ENCODE measurements around the gene ZNF644. TPM values are rescaled to one million over a fixed set of nuclear protein-coding genes. Genes with fewer than 3 reads are reported as not detected.
A peak's percentile ranks its signal among the peaks of the same experiment; 100 is the strongest.

Gene ZNF644
- total RNA-seq, 1 experiment from 2014 or later: 71.4 TPM

DNA sequence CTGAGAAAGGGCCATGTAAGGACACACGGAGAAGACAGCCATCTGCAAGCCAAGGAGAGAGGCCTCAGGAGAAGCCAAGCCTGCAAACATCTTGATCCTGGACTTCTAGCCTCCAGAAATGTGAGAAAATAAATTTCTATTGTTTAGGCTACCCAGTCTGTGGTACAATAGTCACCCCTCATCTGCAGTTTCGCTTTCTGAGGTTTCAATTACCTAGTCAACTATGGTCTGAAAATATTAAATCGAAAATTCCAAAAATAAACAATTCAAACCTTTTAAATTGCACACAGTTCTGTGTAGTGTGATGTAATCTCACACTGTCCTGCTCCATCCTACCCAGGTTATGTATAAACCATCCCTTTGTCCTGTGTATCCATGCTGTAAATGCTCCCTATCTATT, 52.6 kb downstream of the ZNF644 start:
- H3K36me3 Mint-ChIP-seq: peaks cover 12% of the 10 kb centered on the region
- ATAC-seq (no peak), DNase-seq (ENCODE audit: low spot score) (no peak)
- no peaks in the 10 kb centered on the region for H3K9me3 Mint-ChIP-seq
- POLR2A ChIA-PET: no interaction called here
- H3K4me3 Mint-ChIP-seq: no peak overlapping the region
- CTCF ChIA-PET: no interaction called here
- no peaks in the 10 kb centered on the region for H3K27me3 Mint-ChIP-seq (ENCODE audit: low read depth)
- TF ChIP-seq ESRRA (CRISPR knock-in tag; IDR thresholded peaks at IDR 0.05; ENCODE audit: borderline replicate concordance) (no peak), MYBL2 (CRISPR knock-in tag; IDR thresholded peaks at IDR 0.05) (no peak), CREM (CRISPR knock-in tag; IDR thresholded peaks at IDR 0.05) (no peak), RELA (CRISPR knock-in tag; IDR thresholded peaks at IDR 0.05; ENCODE audit: borderline replicate concordance) (no peak), ETV6 (CRISPR knock-in tag; IDR thresholded peaks at IDR 0.05) (no peak), ATF1 (CRISPR knock-in tag; IDR thresholded peaks at IDR 0.05) (no peak), TCF7 (CRISPR knock-in tag; IDR thresholded peaks at IDR 0.05; ENCODE audit: low read depth) (no peak), ZNF121 (CRISPR knock-in tag; IDR thresholded peaks at IDR 0.05) (no peak), ZNF423 (CRISPR knock-in tag; IDR thresholded peaks at IDR 0.05) (no peak), SMAD3 (CRISPR knock-in tag; IDR thresholded peaks at IDR 0.05; ENCODE audit: borderline replicate concordance) (no peak), ZNF138 (CRISPR knock-in tag; conservative IDR thresholded peaks at IDR 0.05) (no peak)
- TF ChIP-seq, protein P1, sequence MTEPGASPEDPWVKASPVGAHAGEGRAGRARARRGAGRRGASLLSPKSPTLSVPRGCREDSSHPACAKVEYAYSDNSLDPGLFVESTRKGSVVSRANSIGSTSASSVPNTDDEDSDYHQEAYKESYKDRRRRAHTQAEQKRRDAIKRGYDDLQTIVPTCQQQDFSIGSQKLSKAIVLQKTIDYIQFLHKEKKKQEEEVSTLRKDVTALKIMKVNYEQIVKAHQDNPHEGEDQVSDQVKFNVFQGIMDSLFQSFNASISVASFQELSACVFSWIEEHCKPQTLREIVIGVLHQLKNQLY (CRISPR knock-in tag; IDR thresholded peaks at IDR 0.05): no peak
- TF ChIP-seq, protein P2, sequence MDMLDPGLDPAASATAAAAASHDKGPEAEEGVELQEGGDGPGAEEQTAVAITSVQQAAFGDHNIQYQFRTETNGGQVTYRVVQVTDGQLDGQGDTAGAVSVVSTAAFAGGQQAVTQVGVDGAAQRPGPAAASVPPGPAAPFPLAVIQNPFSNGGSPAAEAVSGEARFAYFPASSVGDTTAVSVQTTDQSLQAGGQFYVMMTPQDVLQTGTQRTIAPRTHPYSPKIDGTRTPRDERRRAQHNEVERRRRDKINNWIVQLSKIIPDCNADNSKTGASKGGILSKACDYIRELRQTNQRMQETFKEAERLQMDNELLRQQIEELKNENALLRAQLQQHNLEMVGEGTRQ (CRISPR knock-in tag; IDR thresholded peaks at IDR 0.05): no peak
- TF ChIP-seq, protein P3, sequence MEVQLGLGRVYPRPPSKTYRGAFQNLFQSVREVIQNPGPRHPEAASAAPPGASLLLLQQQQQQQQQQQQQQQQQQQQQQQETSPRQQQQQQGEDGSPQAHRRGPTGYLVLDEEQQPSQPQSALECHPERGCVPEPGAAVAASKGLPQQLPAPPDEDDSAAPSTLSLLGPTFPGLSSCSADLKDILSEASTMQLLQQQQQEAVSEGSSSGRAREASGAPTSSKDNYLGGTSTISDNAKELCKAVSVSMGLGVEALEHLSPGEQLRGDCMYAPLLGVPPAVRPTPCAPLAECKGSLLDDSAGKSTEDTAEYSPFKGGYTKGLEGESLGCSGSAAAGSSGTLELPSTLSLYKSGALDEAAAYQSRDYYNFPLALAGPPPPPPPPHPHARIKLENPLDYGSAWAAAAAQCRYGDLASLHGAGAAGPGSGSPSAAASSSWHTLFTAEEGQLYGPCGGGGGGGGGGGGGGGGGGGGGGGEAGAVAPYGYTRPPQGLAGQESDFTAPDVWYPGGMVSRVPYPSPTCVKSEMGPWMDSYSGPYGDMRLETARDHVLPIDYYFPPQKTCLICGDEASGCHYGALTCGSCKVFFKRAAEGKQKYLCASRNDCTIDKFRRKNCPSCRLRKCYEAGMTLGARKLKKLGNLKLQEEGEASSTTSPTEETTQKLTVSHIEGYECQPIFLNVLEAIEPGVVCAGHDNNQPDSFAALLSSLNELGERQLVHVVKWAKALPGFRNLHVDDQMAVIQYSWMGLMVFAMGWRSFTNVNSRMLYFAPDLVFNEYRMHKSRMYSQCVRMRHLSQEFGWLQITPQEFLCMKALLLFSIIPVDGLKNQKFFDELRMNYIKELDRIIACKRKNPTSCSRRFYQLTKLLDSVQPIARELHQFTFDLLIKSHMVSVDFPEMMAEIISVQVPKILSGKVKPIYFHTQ (CRISPR knock-in tag; IDR thresholded peaks at IDR 0.05): no peak
- H3K4me1 Mint-ChIP-seq: peaks cover 36% of the 10 kb centered on the region
- 0 out of 2 replicates have a peak overlapping the region, but pooled peaks have one; percentile 54 for H3K27ac Mint-ChIP-seq

DNA sequence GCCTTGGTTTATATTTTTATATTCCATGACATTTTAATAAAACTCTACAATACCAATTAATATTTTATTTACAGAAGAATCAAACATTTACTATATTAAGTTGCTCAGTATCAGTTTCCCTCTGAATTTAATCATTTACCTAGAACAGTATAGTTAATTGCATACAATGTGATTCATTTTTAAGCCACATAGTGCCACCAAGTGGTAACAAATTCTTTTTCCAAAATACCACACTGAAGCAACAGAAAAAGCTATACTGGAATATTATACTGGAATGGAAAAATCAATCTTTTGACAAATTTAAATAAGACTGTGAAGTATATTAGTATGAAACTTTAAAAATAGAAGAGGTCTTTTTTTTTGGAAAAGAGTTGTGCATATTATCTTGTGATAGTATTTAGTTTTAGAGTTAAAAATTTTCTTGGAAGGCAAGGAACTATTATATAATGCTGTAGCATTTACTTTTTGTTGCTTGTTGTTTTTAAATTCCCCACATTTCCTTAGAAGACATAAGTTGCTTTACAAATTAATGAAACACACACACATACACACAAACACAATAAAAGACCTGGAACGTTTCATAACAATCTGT, 57.3 kb downstream of the ZNF644 start:
- H3K27ac Mint-ChIP-seq: no peak overlapping the region
- H3K27me3 Mint-ChIP-seq (ENCODE audit: low read depth): no peaks in the 10 kb centered on the region
- POLR2A ChIA-PET: interaction anchor here (0.6 kb wide), 1 partner anchor 37 kb away, joined by 3 read pairs; no protein-coding TSS in a partner anchor
- ATAC-seq (peak; percentile 53), DNase-seq (ENCODE audit: low spot score) (no peak)
- H3K9me3 Mint-ChIP-seq: no peaks in the 10 kb centered on the region
- no peak overlapping the region for H3K4me3 Mint-ChIP-seq
- CTCF ChIA-PET: interaction anchor here (0.6 to 2.7 kb wide), 13 partner anchors 9 to 248 kb away, joined by 3 to 23 read pairs (median 4); no protein-coding TSS in a partner anchor
- H3K36me3 Mint-ChIP-seq: no peaks in the 10 kb centered on the region
- H3K4me1 Mint-ChIP-seq: peaks cover 13% of the 10 kb centered on the region
- TF ChIP-seq, protein P4, sequence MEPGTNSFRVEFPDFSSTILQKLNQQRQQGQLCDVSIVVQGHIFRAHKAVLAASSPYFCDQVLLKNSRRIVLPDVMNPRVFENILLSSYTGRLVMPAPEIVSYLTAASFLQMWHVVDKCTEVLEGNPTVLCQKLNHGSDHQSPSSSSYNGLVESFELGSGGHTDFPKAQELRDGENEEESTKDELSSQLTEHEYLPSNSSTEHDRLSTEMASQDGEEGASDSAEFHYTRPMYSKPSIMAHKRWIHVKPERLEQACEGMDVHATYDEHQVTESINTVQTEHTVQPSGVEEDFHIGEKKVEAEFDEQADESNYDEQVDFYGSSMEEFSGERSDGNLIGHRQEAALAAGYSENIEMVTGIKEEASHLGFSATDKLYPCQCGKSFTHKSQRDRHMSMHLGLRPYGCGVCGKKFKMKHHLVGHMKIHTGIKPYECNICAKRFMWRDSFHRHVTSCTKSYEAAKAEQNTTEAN (CRISPR knock-in tag; IDR thresholded peaks at IDR 0.05): no peak
- TF ChIP-seq, protein P5, sequence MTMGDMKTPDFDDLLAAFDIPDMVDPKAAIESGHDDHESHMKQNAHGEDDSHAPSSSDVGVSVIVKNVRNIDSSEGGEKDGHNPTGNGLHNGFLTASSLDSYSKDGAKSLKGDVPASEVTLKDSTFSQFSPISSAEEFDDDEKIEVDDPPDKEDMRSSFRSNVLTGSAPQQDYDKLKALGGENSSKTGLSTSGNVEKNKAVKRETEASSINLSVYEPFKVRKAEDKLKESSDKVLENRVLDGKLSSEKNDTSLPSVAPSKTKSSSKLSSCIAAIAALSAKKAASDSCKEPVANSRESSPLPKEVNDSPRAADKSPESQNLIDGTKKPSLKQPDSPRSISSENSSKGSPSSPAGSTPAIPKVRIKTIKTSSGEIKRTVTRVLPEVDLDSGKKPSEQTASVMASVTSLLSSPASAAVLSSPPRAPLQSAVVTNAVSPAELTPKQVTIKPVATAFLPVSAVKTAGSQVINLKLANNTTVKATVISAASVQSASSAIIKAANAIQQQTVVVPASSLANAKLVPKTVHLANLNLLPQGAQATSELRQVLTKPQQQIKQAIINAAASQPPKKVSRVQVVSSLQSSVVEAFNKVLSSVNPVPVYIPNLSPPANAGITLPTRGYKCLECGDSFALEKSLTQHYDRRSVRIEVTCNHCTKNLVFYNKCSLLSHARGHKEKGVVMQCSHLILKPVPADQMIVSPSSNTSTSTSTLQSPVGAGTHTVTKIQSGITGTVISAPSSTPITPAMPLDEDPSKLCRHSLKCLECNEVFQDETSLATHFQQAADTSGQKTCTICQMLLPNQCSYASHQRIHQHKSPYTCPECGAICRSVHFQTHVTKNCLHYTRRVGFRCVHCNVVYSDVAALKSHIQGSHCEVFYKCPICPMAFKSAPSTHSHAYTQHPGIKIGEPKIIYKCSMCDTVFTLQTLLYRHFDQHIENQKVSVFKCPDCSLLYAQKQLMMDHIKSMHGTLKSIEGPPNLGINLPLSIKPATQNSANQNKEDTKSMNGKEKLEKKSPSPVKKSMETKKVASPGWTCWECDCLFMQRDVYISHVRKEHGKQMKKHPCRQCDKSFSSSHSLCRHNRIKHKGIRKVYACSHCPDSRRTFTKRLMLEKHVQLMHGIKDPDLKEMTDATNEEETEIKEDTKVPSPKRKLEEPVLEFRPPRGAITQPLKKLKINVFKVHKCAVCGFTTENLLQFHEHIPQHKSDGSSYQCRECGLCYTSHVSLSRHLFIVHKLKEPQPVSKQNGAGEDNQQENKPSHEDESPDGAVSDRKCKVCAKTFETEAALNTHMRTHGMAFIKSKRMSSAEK (CRISPR knock-in tag; IDR thresholded peaks at IDR 0.05; ENCODE audit: borderline replicate concordance): no peak
- no peak for TF ChIP-seq CREB1 (CRISPR knock-in tag; IDR thresholded peaks at IDR 0.05)
- TF ChIP-seq, protein P1 (CRISPR knock-in tag; IDR thresholded peaks at IDR 0.05): no peak

Data from WTC11 (cell line).